ENCODE results near the gene DARS1.
"Not testable (repeated sequence)": the region's sequence is repeated elsewhere in the genome, so short reads cannot be mapped to it uniquely, and the experiment has no call there.

The DARS1 gene

DNA sequence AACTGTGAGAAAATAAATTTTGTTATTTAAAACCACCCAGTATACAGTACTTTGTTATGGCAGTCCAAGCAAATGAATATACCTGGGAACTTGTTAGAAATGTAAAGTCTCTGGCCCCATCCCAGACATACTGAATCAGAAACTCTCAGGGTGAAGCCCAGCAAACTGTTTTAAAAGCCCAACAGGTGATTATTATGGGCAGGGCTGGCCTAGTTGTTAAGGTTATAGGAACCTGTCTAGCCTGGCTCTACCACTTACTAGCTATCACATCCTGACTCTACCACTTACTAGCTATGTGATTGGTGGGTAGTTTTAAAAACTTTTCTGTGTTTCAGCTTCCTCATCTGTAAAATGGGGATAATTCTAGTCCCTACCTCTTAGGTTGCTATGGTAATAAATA is 8.0 kb upstream of the DARS1 start:
- no peak overlapping the region for H3K4me3 ChIP-seq (ENCODE audit: low read length)
- no peak for DNase-seq (ENCODE audit: low read depth, low spot score)

DNA sequence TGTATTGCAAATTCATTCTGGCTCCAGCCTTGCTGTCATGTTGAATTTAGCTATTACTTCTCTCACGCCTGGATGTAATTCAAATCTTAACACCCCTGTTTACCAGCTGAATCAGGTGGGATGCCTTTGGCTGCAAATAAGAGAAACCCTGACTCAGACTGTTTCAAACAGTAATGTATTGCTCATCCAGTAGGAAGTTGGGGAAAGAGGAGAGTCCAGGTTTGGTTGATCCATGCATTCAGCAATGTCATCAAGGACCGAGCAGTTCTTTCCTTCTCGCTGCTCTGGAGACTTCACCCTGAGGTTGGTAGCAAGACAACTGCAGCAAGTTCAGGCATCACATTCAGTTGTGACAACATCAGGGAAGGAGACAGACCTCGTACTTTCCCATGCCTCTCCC is 6.4 kb upstream of the DARS1 start:
- H3K4me3 ChIP-seq (ENCODE audit: low read length): no peak overlapping the region
- DNase-seq (ENCODE audit: low read depth, low spot score): no peak

DNA sequence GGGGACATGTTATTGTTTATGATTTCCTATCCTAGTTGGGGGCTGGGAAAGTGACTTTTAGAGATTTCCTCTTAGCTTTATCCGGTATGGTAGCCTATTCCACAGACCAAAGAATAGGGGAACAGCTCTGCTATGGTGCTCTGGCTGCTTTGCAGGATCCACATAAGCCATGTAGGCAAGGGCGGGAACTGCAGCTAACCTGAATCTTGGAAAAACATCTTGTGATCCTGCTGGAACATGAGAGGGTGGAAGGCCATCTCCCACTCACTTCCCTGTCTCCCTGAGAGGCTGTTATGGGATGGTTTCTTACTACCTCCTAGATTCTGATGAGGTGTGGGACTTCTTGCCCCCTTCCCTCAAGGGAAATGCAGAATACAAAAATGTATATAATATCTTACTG is 2.0 kb upstream of the DARS1 start:
- no peak overlapping the region for H3K4me3 ChIP-seq (ENCODE audit: low read length)
- no peak for DNase-seq (ENCODE audit: low read depth, low spot score)

DNA sequence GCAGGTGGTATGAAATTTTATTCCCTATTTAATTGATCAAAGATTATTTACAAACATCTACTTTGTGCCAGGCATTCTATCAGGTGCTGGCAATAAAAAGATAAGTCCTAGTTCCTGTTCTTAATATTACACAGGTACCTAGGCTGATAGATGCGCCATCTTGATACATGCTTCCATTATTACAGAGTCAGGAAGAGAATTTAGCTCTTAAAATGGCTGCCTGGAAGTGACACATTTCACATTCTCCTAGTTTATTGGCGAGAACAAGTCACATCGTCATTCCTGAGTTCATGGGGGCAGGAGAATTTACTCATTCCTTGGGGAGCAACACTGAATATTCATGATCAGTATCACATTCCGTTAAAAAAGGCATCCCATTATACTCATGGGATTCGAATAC is 1.1 kb upstream of the DARS1 start:
- peak overlapping the region; percentile 73; the same call in 1 of the 2 replicates for H3K4me3 ChIP-seq (ENCODE audit: low read length)

DNA sequence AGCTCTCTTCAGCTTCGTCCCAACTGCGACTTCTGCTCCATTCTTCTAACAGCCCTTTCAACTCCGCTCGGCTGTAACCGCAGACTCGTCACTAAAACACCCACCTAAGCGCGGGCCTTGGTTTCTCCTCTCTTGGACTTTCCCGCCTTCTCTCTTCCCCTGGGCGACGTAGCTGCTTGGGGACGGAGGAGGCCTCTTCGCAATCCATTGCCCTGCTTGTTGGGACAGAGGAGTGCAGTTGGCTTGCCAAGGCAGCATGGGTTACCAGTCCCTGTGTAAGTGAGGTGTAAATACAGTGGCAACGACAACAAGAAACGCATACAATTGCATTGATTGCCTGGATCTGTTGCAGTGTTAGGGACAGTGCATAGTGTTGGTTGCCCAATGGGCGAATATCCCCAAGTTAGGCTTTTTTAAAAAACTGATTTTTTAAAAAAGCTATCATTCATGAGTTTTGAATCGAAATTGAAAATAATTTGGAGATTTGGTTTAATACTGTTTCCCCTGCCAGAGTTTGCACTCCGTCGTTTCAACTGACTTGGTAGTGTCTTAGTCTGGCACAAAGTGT is 484 bp upstream of the DARS1 start:
- peak; percentile 87 for DNase-seq (ENCODE audit: low read depth, low spot score)

More for the DNA sequence above, 1.1 kb upstream of the DARS1 start:
- DNase-seq (ENCODE audit: low read depth, low spot score): no peak

GRCh38 chr2:135984199-135985017 is 1.0 kb downstream of the DARS1 start:
- peak overlapping the region; percentile 73 for H3K4me3 ChIP-seq (ENCODE audit: low read length)
- DNase-seq (ENCODE audit: low read depth, low spot score): no peak

More for the DNA sequence above, 484 bp upstream of the DARS1 start:
- H3K4me3 ChIP-seq (ENCODE audit: low read length): peak overlapping the region; percentile 73

- H3K4me3 ChIP-seq (ENCODE audit: low read length): no peak overlapping the region
- DNase-seq (ENCODE audit: low read depth, low spot score): no peak
These were observed 4.9 kb downstream of the DARS1 start for GRCh38 chr2:135980434-135981079.

DNA sequence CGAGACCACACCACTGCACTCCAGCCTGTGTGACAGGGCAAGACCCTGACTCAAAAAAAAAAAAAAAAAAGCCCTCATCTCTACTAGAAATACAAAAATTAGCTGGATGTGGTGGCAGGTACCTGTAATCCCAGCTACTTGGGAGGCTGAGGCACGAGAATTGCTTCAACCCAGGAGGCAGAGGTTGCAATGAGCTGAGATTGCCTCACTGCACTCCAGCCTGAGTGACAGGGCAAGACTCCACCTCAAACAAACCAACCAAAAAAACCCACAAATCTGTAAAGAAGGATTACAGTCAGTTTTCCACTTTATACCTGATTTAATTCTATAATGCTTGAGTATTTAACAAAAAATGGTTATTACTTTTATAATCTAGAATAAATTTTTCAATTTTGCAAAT is 9.7 kb downstream of the DARS1 start:
- DNase-seq (ENCODE audit: low read depth, low spot score): no peak
- no peak overlapping the region for H3K4me3 ChIP-seq (ENCODE audit: low read length)

- no peak overlapping the region for H3K4me3 ChIP-seq (ENCODE audit: low read length)
- DNase-seq (ENCODE audit: low read depth, low spot score): no peak
These were observed 11.4 kb downstream of the DARS1 start for GRCh38 chr2:135974036-135974435.

DNA sequence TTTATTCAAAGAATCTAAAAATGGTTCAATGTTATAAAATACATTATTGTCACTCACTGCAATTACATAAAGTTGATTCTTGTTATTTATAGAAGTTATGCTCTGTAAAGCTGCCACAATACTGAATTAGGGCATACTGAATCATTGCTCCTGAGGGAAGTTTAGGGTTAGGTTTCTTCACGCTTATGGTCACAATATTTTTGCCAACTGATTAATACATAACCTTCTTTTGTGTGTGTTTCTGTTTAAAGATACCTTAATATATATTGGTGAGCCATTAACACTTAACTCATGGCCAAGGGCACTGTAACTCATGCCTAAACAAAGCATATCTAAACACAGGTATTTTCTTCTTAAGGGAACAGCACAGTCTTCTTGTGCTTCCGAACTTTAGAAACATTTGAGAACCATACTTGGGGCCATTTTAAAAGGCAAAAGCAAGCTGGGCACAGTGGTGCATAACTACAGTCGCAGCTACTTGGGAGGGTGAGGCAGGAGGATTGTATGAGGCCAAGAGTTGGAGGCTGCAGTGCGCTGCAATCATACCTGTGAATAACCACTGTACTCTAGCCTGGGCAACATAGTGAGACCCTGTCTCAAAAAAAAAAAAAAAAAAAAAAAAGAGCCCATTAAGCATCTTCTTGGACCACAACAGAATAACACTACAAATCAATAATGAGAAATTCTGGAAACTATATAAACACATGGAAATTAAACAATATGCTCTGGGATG is 15.6 kb downstream of the DARS1 start:
- no peak overlapping the region for H3K4me3 ChIP-seq (ENCODE audit: low read length)
- no peak for DNase-seq (ENCODE audit: low read depth, low spot score)

- no peak for DNase-seq (ENCODE audit: low read depth, low spot score)
These were observed 19.7 kb downstream of the DARS1 start for GRCh38 chr2:135965756-135966155.

GRCh38 chr2:135964404-135964803 is 21.0 kb downstream of the DARS1 start:
- DNase-seq (ENCODE audit: low read depth, low spot score); H3K4me3 ChIP-seq (ENCODE audit: low read length): not testable (repeated sequence)

More at GRCh38 chr2:135965756-135966155, 19.7 kb downstream of the DARS1 start:
- no peak overlapping the region for H3K4me3 ChIP-seq (ENCODE audit: low read length)

DNA sequence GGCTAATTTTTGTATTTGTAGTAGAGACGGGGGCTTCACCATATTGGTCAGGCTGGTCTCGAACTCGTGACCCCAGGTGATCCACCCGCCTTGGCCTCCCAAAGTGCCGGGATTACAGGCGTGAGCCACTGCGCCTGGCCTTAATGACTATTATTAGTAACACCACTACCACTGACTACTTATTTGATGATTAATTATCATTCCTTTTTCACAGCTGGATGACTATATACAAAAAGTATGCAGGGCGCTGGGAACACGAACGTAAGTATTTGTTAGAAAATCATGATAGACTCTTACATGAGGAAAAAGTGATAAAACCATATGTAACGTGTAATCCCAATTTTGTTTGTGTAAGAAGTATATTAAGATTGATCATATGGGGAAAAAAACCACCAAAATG is 21.6 kb downstream of the DARS1 start:
- H3K4me3 ChIP-seq (ENCODE audit: low read length): no peak overlapping the region
- no peak for DNase-seq (ENCODE audit: low read depth, low spot score)

DNA sequence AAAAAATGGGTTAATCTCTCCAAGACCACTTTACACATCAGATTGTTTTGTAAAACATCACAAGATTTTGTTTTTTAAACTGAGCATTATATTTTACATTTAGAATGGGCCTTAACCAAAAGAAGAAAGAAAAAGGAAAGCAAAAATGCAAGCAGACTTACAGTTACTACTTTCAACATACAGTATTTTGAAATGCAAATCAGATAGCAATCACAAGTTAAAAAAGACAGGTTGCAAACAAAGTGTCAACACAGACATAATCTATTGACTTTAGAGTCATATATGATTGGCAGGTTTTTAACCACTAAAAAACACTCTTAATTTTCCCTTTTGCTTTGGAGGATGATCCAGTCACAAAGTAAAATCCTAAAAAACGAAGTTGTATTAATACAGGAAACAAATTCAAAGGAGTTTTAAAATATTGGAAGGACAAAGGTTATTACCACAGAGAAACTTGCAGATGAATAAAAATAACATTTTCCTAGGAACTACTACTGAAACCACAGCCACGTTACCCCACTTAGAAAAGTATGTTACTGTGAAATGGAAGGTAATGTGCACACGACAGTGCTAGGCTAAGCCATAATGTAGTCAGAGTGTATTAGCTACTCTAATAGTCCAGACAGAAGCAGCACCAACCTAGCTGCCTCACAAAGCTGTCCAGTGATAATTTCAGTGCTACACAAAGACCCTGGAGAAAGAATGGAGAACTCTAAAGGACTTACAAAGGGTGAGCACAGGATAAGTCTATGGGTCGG is 22.9 kb downstream of the DARS1 start:
- no peak for DNase-seq (ENCODE audit: low read depth, low spot score)
- H3K4me3 ChIP-seq (ENCODE audit: low read length): no peak overlapping the region

GRCh38 chr2:135960656-135961551 is 24.5 kb downstream of the DARS1 start:
- no peak overlapping the region for H3K4me3 ChIP-seq (ENCODE audit: low read length)
- no peak for DNase-seq (ENCODE audit: low read depth, low spot score)

GRCh38 chr2:135960150-135960549 is 25.3 kb downstream of the DARS1 start:
- H3K4me3 ChIP-seq (ENCODE audit: low read length): no peak overlapping the region
- no peak for DNase-seq (ENCODE audit: low read depth, low spot score)

- DNase-seq (ENCODE audit: low read depth, low spot score): not testable (repeated sequence)
These were observed 26.5 kb downstream of the DARS1 start for GRCh38 chr2:135958927-135959326.

DNA sequence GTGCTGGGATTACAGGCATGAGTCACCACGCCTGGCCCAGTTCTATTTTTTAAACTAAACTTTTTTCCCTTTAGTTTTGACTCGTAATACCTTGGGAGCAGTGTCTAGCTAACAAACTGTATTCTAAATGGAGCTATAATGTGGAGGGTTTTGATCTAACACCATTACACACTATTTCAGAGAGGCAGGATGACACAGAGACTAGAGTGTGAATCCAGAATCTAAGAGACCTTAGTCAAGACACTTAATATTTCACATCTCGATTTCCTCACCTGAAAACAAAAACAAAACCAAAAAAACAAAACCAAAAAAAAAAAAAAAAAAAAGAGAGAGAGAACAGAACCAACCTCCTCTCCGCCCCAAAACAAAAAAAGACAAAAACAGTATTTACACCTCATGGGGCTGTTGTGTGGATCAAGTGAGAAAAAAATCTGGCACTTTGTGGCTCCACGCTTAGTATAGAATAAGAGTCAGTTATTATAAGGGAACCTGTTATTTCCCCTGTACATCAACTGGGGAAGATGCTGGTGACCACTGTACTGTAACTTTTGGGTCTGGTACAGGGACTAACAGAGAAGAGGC is 31.3 kb downstream of the DARS1 start:
- H3K4me3 ChIP-seq (ENCODE audit: low read length): no peak overlapping the region

More at GRCh38 chr2:135958927-135959326, 26.5 kb downstream of the DARS1 start:
- H3K4me3 ChIP-seq (ENCODE audit: low read length): not testable (repeated sequence)

More for the DNA sequence above, 31.3 kb downstream of the DARS1 start:
- DNase-seq (ENCODE audit: low read depth, low spot score): no peak

Measured in Jurkat, Clone E6-1 (cell line).